Gastrocnemius medialis (tissue), 4 donors: ENCODE measurements around the gene RCSD1. TPM values are rescaled to one million over a fixed set of nuclear protein-coding genes. Genes with fewer than 3 reads are reported as not detected.
A peak's percentile ranks its signal among the peaks of the same experiment; 100 is the strongest.

ENCODE experiments used
- ATAC-seq, 2 donors: fragments of 150-250 bp; one replicate each; pipeline ENCODE4 v1.9.1; 2016
- DNase-seq, 2 donors: peaks; one replicate each; pipeline ENCODE4 v3.0.0-alpha.2; 2019
- H3K27ac ChIP-seq, 4 donors: fragments of 200-600 bp; sonication (generic); 1 replicate in 1 of 4; 2 replicates in 3 of 4; pipeline ENCODE4 v1.5.1; 2016 to 2018; ENCODE audit warnings: mild to moderate bottlenecking in 2 of 4, moderate library complexity in 1 of 4
- H3K27me3 ChIP-seq, 3 donors: fragments of 200-600 bp; sonication (generic) in 2 of 3; 1 replicate in 1 of 3; 2 replicates in 2 of 3; pipeline versions ENCODE4 v1.5.1 to v1.6.0; 2016 to 2019; ENCODE audit warnings: mild to moderate bottlenecking in 1 of 3, moderate library complexity in 1 of 3
- H3K36me3 ChIP-seq, 2 donors: fragments of 200-600 bp; sonication (generic) in 1 of 2; one replicate each; pipeline ENCODE4 v1.5.1; 2017 to 2018
- H3K4me1 ChIP-seq, 2 donors: fragments of 200-600 bp; sonication (generic) in 1 of 2; one replicate each; pipeline ENCODE4 v1.5.1; 2016 to 2017; ENCODE audit warnings: mild to moderate bottlenecking in 2 of 2
- H3K4me3 ChIP-seq, 4 donors: fragments of 200-600 bp; sonication (generic) in 3 of 4; 1 replicate in 1 of 4; 2 replicates in 3 of 4; pipeline ENCODE4 v1.5.1; 2016 to 2019; ENCODE audit warnings: mild to moderate bottlenecking in 2 of 4
- H3K9me3 ChIP-seq, 3 donors: fragments of 200-600 bp; sonication (generic) in 2 of 3; 1 replicate in 1 of 3; 2 replicates in 2 of 3; pipeline ENCODE4 v1.5.1; 2016 to 2019
- POLR2A ChIP-seq, 2 donors: fragments of 450-650 bp; IDR thresholded peaks; one replicate each; pipeline ENCODE4 v1.6.1; 2017; ENCODE audit warnings: antibody characterized with exemption in 2 of 2, mild to moderate bottlenecking in 2 of 2, moderate library complexity in 2 of 2
- in situ Hi-C, 4 donors: fragments of 200-750 bp; cut with MboI; loops; one replicate each; pipeline versions ENCODE4 v1.15.0 to v1.8.0; 2017; ENCODE audit warnings: low sequenced_read_pairs in 4 of 4
- intact Hi-C: fragments of 100-400 bp; cut with DNase I; formaldehyde crosslinking; loops from one replicate; pipeline ENCODE4 v1.15.1; 2023; ENCODE audit warnings: low total_unique reads
- total RNA-seq, 4 donors: library from RNA; depleted of rRNA; stranded (reverse); fragments of >200 nt; gene quantifications; one replicate each; pipeline versions ENCODE4 v1.1.0 to v1.2.3, GENCODE V29; 2016
- TF ChIP-seq, protein P1 (sequence below), 5 experiments: fragments of 450-650 bp in 3 of 5; fragments of 200-600 bp in 2 of 5; sonication (generic) in 2 of 5; IDR thresholded peaks in 4 of 5; conservative IDR thresholded peaks in 1 of 5; 1 replicate in 4 of 5; 2 replicates in 1 of 5; pipeline ENCODE4 v1.5.1; 2016 to 2019; ENCODE audit warnings: antibody characterized with exemption in 5 of 5, mild to moderate bottlenecking in 3 of 5, moderate library complexity in 3 of 5

RCSD1 gene
- total RNA-seq, 4 donors from 2014 or later, result 6.0 to 14.8 (median 7.5) TPM

DNA sequence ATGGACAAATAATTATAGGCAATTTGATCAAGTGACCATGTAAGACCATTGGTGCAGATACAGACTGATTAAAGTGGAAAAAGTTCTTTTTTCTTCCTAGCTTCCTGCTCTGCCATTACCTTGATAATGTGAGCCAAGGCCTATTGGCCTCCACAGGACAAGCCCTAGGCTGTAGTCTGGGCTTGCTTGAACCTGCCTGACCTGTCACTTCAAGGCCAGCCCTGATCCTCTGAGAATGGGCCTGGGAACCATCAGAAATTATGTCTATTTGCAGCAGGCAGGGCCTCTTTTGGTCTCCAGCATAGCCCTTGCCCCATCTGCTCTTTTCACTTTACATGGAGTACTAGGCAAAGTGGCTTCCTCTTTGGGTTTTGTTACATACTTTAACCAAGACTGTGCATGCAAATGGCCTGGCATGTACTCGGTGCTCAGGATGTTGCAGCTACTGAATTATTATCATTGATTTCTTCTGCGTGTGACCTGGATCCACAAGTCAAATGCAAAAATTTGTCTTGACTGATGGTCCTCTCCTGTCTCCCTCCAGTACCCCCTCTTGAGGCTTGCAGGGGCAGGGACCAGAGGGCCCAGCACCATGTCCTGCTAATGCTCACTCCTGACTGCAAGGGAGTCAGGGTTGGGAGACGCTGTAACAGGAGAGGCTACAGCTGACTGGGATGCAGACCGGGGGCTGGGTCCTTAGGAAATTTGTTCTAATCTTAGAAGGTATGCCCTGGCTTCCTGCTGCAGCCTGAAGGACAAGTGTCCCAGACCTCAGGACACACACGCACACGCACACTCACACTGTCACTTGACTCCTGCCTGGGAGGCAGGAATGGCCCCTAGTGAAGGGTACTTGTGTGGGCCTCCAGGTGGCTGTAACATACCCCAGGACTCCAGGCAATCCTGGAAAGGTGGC lies 39.4 kb downstream of the RCSD1 start:
- peak; percentile 90 to 94 for ATAC-seq
- H3K4me3 ChIP-seq, result no peak overlapping the region
- intact Hi-C loops (no loop called here), in situ Hi-C loops (no loop called here)
- peak overlapping the region; percentile 82 to 87 (median 86) for H3K27ac ChIP-seq
- H3K36me3 ChIP-seq, result no peaks in the 10 kb centered on the region
- H3K27me3 ChIP-seq, result no peaks in the 10 kb centered on the region
- no peaks in the 10 kb centered on the region for H3K9me3 ChIP-seq
- peak; percentile 77 to 93 for DNase-seq
- H3K4me1 ChIP-seq, result peaks cover 65 to 72% of the 10 kb centered on the region in 2 donors
- peak; percentile 47 to 50 for TF ChIP-seq POLR2A (IDR thresholded peaks at IDR 0.05)
- TF ChIP-seq, protein P1, sequence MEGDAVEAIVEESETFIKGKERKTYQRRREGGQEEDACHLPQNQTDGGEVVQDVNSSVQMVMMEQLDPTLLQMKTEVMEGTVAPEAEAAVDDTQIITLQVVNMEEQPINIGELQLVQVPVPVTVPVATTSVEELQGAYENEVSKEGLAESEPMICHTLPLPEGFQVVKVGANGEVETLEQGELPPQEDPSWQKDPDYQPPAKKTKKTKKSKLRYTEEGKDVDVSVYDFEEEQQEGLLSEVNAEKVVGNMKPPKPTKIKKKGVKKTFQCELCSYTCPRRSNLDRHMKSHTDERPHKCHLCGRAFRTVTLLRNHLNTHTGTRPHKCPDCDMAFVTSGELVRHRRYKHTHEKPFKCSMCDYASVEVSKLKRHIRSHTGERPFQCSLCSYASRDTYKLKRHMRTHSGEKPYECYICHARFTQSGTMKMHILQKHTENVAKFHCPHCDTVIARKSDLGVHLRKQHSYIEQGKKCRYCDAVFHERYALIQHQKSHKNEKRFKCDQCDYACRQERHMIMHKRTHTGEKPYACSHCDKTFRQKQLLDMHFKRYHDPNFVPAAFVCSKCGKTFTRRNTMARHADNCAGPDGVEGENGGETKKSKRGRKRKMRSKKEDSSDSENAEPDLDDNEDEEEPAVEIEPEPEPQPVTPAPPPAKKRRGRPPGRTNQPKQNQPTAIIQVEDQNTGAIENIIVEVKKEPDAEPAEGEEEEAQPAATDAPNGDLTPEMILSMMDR (IDR thresholded peaks at IDR 0.05 in 4 of 5, conservative IDR thresholded peaks at IDR 0.05 in 1 of 5), result no peak

DNA sequence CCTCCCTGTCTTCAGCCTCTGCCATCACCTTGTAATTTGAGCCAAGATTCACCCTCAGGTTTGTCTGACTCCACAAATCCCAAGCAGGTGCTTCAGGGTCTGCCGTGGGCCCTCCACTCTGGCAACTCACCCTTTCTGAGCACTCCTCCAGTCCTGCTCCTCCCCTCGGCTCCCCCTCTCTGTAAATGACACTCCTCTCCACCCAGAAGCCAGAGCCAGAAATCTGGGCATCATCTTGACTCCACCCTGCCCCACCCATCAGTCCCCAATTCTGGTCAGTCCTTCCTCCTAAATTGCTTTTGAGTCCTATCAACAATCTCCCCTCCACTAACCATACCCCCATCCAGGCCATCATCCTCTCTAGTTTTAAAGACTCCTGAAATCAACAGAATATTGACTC lies 40.5 kb downstream of the RCSD1 start:
- ATAC-seq (no peak), DNase-seq (no peak)
- in situ Hi-C loops, result no loop called here
- no peaks in the 10 kb centered on the region for H3K9me3 ChIP-seq
- H3K27ac ChIP-seq, result peak overlapping the region; percentile 82 to 87 (median 86)
- TF ChIP-seq, protein P1 (IDR thresholded peaks at IDR 0.05 in 4 of 5, conservative IDR thresholded peaks at IDR 0.05 in 1 of 5), result no peak
- no peak for TF ChIP-seq POLR2A (IDR thresholded peaks at IDR 0.05)
- H3K4me1 ChIP-seq, result peaks cover 62 to 71% of the 10 kb centered on the region in 2 donors
- H3K36me3 ChIP-seq, result no peaks in the 10 kb centered on the region
- intact Hi-C loops, result no loop called here
- no peak overlapping the region for H3K4me3 ChIP-seq
- H3K27me3 ChIP-seq, result no peaks in the 10 kb centered on the region

DNA sequence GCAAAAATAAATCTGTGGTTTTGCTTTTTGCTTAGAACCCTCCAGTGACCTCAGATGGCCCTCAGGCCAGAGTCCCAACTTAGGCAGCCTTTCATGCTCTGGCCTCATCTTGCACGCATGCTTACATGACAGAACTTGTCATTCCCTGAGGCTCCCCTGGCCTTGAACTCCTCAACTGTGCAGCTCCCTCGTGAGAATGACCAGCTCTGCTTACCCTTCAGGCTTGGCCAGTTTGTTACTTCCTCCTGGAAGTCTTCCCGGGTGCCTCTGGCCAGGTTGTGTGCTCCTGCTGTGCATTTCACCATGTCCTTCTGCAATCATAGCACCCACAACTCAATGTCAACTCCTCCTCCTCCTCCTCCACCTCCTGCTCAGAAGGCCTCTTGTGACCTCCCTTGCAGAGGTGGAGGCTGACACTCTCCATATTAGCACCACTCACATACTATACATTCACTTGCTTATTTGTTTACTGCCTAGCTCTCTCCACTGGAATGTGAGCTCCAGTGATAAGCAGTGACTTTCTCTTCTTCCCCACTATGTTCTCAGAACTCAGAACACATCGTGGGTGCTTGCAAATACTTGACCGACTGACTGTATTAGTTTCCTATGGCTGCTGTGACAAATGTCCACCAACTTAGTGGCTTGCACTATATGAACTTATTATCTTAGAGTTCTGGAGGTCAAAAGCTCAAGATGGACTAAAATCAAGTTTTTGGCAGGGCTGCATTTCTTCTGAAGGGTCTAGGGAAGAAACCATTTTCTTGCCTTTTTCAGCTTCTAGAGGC lies 41.9 kb downstream of the RCSD1 start:
- in situ Hi-C loops, result no loop called here
- H3K4me3 ChIP-seq, result no peak overlapping the region
- H3K4me1 ChIP-seq, result peaks cover 56 to 73% of the 10 kb centered on the region in 2 donors
- peak overlapping the region; percentile 82 to 87 (median 86) for H3K27ac ChIP-seq
- intact Hi-C loops, result no loop called here
- H3K36me3 ChIP-seq, result no peaks in the 10 kb centered on the region
- DNase-seq, result peak in 1 of 2 donors; percentile 72
- ATAC-seq, result peak in 1 of 2 donors; percentile 34
- H3K27me3 ChIP-seq, result no peaks in the 10 kb centered on the region
- no peaks in the 10 kb centered on the region for H3K9me3 ChIP-seq
- no peak for TF ChIP-seq POLR2A (IDR thresholded peaks at IDR 0.05)
- TF ChIP-seq, protein P1 (IDR thresholded peaks at IDR 0.05 in 4 of 5, conservative IDR thresholded peaks at IDR 0.05 in 1 of 5), result no peak

DNA sequence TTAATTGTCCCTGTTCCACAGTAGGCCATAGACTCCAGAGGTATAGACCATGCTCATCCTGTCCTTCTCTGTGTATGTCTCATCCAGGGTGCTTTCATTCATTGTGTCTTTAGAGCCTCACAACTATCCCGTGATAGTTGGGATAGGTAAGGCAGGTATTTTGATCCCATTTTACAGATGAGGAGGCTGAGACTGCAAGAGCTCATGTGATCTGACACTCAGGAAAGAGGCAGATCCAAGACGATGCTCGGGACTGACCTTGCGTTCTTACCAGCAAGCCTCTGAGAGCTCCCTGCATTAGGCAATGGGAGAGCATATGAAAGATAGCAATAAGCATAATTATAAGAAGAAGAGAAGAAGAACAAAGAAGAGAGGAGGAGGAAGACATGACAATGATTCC lies 42.8 kb downstream of the RCSD1 start:
- no peak for ATAC-seq
- Histone ChIP-seq H3K4me1 (peaks cover 56 to 73% of the 10 kb centered on the region in 2 donors), H3K36me3 (no peaks in the 10 kb centered on the region)

More for the DNA sequence above, 42.8 kb downstream of the RCSD1 start:
- TF ChIP-seq, protein P1 (IDR thresholded peaks at IDR 0.05 in 4 of 5, conservative IDR thresholded peaks at IDR 0.05 in 1 of 5), result no peak
- no peak for TF ChIP-seq POLR2A (IDR thresholded peaks at IDR 0.05)
- DNase-seq, result no peak
- H3K27me3 ChIP-seq, result no peaks in the 10 kb centered on the region
- intact Hi-C loops (no loop called here), in situ Hi-C loops (no loop called here)
- H3K27ac ChIP-seq, result peak overlapping the region in 2 of 4 donors; percentile 87
- no peaks in the 10 kb centered on the region for H3K9me3 ChIP-seq
- H3K4me3 ChIP-seq, result no peak overlapping the region
